Measurements from ENCODE around the gene RAD18. TPM values are rescaled to one million over a fixed set of nuclear protein-coding genes. Genes with fewer than 3 reads are reported as not detected.

The RAD18 gene
- total and polyA plus RNA-seq, 9 of the 15 experiments (the other 6 are each of a cell fraction or from before 2014, with no cell fraction given), result 19.2 to 49.4 (median 34.4) TPM

DNA sequence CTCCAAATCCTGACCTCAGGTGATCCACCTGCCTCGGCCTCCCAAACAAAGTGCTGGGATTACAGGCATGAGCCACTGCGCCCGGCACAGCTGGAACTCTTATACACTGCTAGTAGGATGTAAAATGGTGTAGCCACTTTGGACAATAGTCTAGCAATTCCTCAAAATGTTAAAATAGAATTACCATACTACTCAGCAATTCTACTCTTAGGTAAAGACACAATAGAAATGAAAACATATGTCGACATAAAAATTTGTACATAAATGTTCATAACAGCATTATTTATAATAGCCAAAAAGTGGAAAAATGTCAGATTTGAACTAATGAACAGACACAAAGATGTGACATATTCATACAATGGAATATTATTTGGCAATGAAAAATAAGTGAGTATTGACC, 33.4 kb downstream of the RAD18 start (continued):
- TF ChIP-seq STAT5A (IDR thresholded peaks at IDR 0.05; ENCODE audit: borderline replicate concordance, low read length), result no peak
- no peak for TF ChIP-seq ZNF165 (CRISPR knock-in tag; IDR thresholded peaks at IDR 0.05; ENCODE audit: borderline replicate concordance)
- no peak for TF ChIP-seq HCFC1 (IDR thresholded peaks at IDR 0.05; ENCODE audit: low read depth, low read length)
- TF ChIP-seq CTBP1 (IDR thresholded peaks at IDR 0.05; ENCODE audit: borderline replicate concordance), result no peak
- no peak for TF ChIP-seq ZBTB7A (IDR thresholded peaks at IDR 0.05; ENCODE audit: borderline replicate concordance, control insufficient read depth, low read depth, low read length)
- no peak for TF ChIP-seq PHF21A (IDR thresholded peaks at IDR 0.05; ENCODE audit: borderline replicate concordance, low read depth)
- no peak for TF ChIP-seq HDAC6 (IDR thresholded peaks at IDR 0.05; ENCODE audit: low read depth, low read length)
- TF ChIP-seq ZNF133 (CRISPR knock-in tag; IDR thresholded peaks at IDR 0.05), result no peak
- TF ChIP-seq BRD4 (IDR thresholded peaks at IDR 0.05), result no peak
- TF ChIP-seq C11orf30 (IDR thresholded peaks at IDR 0.05; ENCODE audit: low read depth), result peak; percentile 64
- TF ChIP-seq GTF2E2 (tag; IDR thresholded peaks at IDR 0.05), result no peak

DNA sequence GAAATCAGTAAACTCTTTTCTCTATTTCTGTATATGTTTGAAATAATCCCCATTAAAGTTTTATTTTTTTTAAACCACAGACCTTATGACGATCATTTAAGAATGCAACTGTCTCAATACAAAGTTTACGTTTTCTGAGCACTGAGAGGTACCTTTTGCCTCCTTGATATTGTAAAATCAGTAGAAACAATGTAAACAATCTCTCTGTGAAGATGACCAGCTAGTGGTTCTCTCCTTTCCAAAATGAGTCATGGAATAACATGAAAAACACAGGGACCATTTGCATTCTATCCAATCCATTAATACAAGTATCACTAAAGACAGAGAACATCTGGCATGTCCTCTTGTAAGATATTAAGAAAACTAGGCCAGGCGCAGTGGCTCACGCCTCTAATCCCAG, 48.8 kb downstream of the RAD18 start:
- H3K4me3 ChIP-seq, result no peak overlapping the region
- no peaks in the 10 kb centered on the region for H4K20me1 ChIP-seq (replicated peaks; ENCODE audit: control insufficient read depth, insufficient read depth, low read length)
- in situ Hi-C loops (cut with MboI) (no loop called here), intact Hi-C loops (cut with micrococcal nuclease) (no loop called here)
- CTCF ChIA-PET (ENCODE audit: low intra/inter-chr PET ratio), result no interaction called here
- no peaks in the 10 kb centered on the region for H3K27me3 ChIP-seq (ENCODE audit: control insufficient read depth in 2 of 2, insufficient read depth in 2 of 2, low read length in 2 of 2)
- no peak for FAIRE-seq
- ATAC-seq, result no peak
- DNase-seq (ENCODE audit: extremely low read depth in 1 of 4, low spot score in 3 of 4), result no peak
- H3K79me2 ChIP-seq (ENCODE audit: control insufficient read depth, insufficient read depth, low read length), result no peaks in the 10 kb centered on the region
- no peaks in the 10 kb centered on the region for H3K9me3 ChIP-seq (replicated peaks; ENCODE audit: control insufficient read depth, insufficient read depth, low read depth, low read length)
- H3K36me3 ChIP-seq (ENCODE audit: control insufficient read depth, insufficient read depth, low read length), result peaks cover 52% of the 10 kb centered on the region
- WGBS (ENCODE audit: insufficient coverage, low coverage, missing lambda C conversion rate), result 98% methylated on average over 4 of the region's 4 CpGs
- no peak overlapping the region for H3K27ac ChIP-seq (ENCODE audit: extremely low read depth, low read depth, low read length)
- peaks cover 0 to 3% of the 10 kb centered on the region in 2 experiments; a peak in 2 of 5 replicates for H3K4me1 ChIP-seq (replicated peaks in 1 of 2; ENCODE audit: control insufficient read depth in 2 of 2, insufficient read depth in 2 of 2, low read length in 2 of 2)
- no peak overlapping the region for H3K4me2 ChIP-seq (ENCODE audit: insufficient read depth, low read length)
- BruUV-seq (replicated peaks), result no TSS peak
- POLR2A ChIA-PET, result interaction anchor here (0.5 kb wide), 1 partner anchor 471 kb away, joined by 3 read pairs; no protein-coding TSS in a partner anchor
- no peaks in the 10 kb centered on the region for H3K9me1 ChIP-seq (ENCODE audit: control insufficient read depth, insufficient read depth, low read length)
- H2AFZ ChIP-seq (ENCODE audit: low read depth, low read length), result no peak overlapping the region
- no peak overlapping the region for H3K9ac ChIP-seq (ENCODE audit: insufficient read depth in 1 of 2, low read depth in 2 of 2, low read length in 2 of 2)
- TF ChIP-seq ZNF79 (CRISPR knock-in tag; IDR thresholded peaks at IDR 0.05; ENCODE audit: low read depth), result no peak
- no peak for TF ChIP-seq ELF4 (CRISPR knock-in tag; IDR thresholded peaks at IDR 0.05)
- no peak for TF ChIP-seq RFX1 (IDR thresholded peaks at IDR 0.05)
- TF ChIP-seq JUNB (CRISPR knock-in tag; conservative IDR thresholded peaks at IDR 0.05), result no peak
- TF ChIP-seq, protein P1, sequence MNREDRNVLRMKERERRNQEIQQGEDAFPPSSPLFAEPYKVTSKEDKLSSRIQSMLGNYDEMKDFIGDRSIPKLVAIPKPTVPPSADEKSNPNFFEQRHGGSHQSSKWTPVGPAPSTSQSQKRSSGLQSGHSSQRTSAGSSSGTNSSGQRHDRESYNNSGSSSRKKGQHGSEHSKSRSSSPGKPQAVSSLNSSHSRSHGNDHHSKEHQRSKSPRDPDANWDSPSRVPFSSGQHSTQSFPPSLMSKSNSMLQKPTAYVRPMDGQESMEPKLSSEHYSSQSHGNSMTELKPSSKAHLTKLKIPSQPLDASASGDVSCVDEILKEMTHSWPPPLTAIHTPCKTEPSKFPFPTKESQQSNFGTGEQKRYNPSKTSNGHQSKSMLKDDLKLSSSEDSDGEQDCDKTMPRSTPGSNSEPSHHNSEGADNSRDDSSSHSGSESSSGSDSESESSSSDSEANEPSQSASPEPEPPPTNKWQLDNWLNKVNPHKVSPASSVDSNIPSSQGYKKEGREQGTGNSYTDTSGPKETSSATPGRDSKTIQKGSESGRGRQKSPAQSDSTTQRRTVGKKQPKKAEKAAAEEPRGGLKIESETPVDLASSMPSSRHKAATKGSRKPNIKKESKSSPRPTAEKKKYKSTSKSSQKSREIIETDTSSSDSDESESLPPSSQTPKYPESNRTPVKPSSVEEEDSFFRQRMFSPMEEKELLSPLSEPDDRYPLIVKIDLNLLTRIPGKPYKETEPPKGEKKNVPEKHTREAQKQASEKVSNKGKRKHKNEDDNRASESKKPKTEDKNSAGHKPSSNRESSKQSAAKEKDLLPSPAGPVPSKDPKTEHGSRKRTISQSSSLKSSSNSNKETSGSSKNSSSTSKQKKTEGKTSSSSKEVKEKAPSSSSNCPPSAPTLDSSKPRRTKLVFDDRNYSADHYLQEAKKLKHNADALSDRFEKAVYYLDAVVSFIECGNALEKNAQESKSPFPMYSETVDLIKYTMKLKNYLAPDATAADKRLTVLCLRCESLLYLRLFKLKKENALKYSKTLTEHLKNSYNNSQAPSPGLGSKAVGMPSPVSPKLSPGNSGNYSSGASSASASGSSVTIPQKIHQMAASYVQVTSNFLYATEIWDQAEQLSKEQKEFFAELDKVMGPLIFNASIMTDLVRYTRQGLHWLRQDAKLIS (CRISPR knock-in tag; IDR thresholded peaks at IDR 0.05), result no peak
- TF ChIP-seq STAT5B (CRISPR knock-in tag; IDR thresholded peaks at IDR 0.05), result no peak
- no peak for TF ChIP-seq NUFIP1 (IDR thresholded peaks at IDR 0.05; ENCODE audit: partially characterized antibody)
- TF ChIP-seq TAF15 (IDR thresholded peaks at IDR 0.05; ENCODE audit: low read depth, low read length), result no peak
- no peak for TF ChIP-seq MCM2 (IDR thresholded peaks at IDR 0.05; ENCODE audit: low read depth)
